A673 (cell line): ENCODE data around the gene ADAMTS14. TPM values are rescaled to one million over a fixed set of nuclear protein-coding genes. Genes with fewer than 3 reads are reported as not detected.

Source experiments
- BruUV-seq: library from RNA; stranded (reverse); fragments of 400-500 nt; replicated peaks from 2 replicates; lab custom pipeline; 2021; lab: Mats Ljungman, UMichigan
- CTCF ChIA-PET: fragments of 300-600 bp; sonication (Branson Sonifier 250); formaldehyde crosslinking; loops from one replicate; lab custom pipeline; 2022; ENCODE audit warnings: antibody characterized with exemption; lab: Charles Lee
- POLR2A ChIA-PET: fragments of 300-600 bp; sonication (Branson Sonifier 250); formaldehyde crosslinking; loops from one replicate; lab custom pipeline; 2022; ENCODE audit warnings: antibody characterized with exemption; ENCODE audit not compliant: low non-redundant PET; lab: Charles Lee
- DNase-seq: peaks from one replicate; pipeline ENCODE4 v3.0.0-alpha.2; 2015; ENCODE audit warnings: low spot score
- H3K27ac ChIP-seq: fragments of 200-600 bp; sonication (generic); 2 replicates; pipeline ENCODE4 v1.5.1; 2016; ENCODE audit warnings: mixed run types, low read depth, mild to moderate bottlenecking, mixed read lengths, antibody characterized with exemption, low read length; ENCODE audit not compliant: poor library complexity, severe bottlenecking
- H3K27me3 ChIP-seq: fragments of 200-600 bp; sonication (generic); replicated peaks from 2 replicates; pipeline ENCODE4 v1.6.1; 2017; ENCODE audit warnings: mixed run types, low read depth, mild to moderate bottlenecking, mixed read lengths, antibody characterized with exemption, low read length; ENCODE audit not compliant: insufficient read depth, poor library complexity
- H3K36me3 ChIP-seq: fragments of 200-600 bp; sonication (generic); 2 replicates; pipeline ENCODE4 v1.6.1; 2016; ENCODE audit warnings: mixed run types, mild to moderate bottlenecking, mixed read lengths, antibody characterized with exemption, low read length; ENCODE audit not compliant: insufficient read depth, poor library complexity, severe bottlenecking
- H3K4me1 ChIP-seq: fragments of 200-600 bp; sonication (generic); 2 replicates; pipeline ENCODE4 v1.6.1; 2017; ENCODE audit warnings: mixed run types, mild to moderate bottlenecking, mixed read lengths, antibody characterized with exemption, low read length; ENCODE audit not compliant: insufficient read depth, poor library complexity, severe bottlenecking
- H3K4me3 ChIP-seq: fragments of 200-600 bp; sonication (generic); 2 replicates; pipeline ENCODE4 v1.5.1; 2016; ENCODE audit warnings: low read depth, mixed run types, mild to moderate bottlenecking, mixed read lengths, low read length; ENCODE audit not compliant: poor library complexity, severe bottlenecking
- H3K9me3 ChIP-seq: fragments of 200-600 bp; sonication (generic); 2 replicates; pipeline ENCODE4 v1.6.1; 2016; ENCODE audit warnings: mixed run types, low read depth, mild to moderate bottlenecking, mixed read lengths, antibody characterized with exemption, low read length; ENCODE audit not compliant: poor library complexity, severe bottlenecking
- CTCF ChIP-seq: fragments of 300-800, 200-600 bp; sonication (generic); conservative IDR thresholded peaks from 2 replicates; pipeline ENCODE4 v1.5.1; 2017; ENCODE audit warnings: low read depth, mild to moderate bottlenecking, antibody characterized with exemption, low read length, moderate library complexity, mixed read lengths
- EZH2 ChIP-seq: fragments of 200-600 bp; sonication (generic); IDR thresholded peaks from 2 replicates; pipeline ENCODE4 v1.6.1; 2017; ENCODE audit warnings: borderline replicate concordance, low read depth, mild to moderate bottlenecking, mixed read lengths, antibody characterized with exemption, low read length; ENCODE audit not compliant: poor library complexity, severe bottlenecking
- intact Hi-C: fragments of 100-400 bp; cut with micrococcal nuclease; formaldehyde crosslinking; loops from one replicate; pipeline ENCODE4 v1.10.0; 2022; ENCODE audit not compliant: unreplicated experiment
- total RNA-seq: library from RNA; stranded (reverse); gene quantifications from 2 replicates; pipeline ENCODE4 v1.2.3, GENCODE V29; 2021

ADAMTS14 gene
- total RNA-seq, 1 experiment from 2014 or later, result 0.21 TPM

GRCh38 chr10:70743879-70744278, 71.6 kb downstream of the ADAMTS14 start:
- BruUV-seq, result no TSS peak
- no peaks in the 10 kb centered on the region for H3K9me3 ChIP-seq
- H3K4me3 ChIP-seq, result no peak overlapping the region
- intact Hi-C loops, result no loop called here
- no peak for TF ChIP-seq EZH2
- no peak for TF ChIP-seq CTCF
- H3K36me3 ChIP-seq, result no peaks in the 10 kb centered on the region
- no peak overlapping the region for H3K27ac ChIP-seq
- DNase-seq, result no peak
- ChIA-PET POLR2A (no interaction called here), CTCF (no interaction called here)
- H3K27me3 ChIP-seq, result no peaks in the 10 kb centered on the region
- H3K4me1 ChIP-seq, result no peaks in the 10 kb centered on the region

- no peaks in the 10 kb centered on the region for H3K4me1 ChIP-seq
- no peak overlapping the region for H3K4me3 ChIP-seq
- intact Hi-C loops, result no loop called here
- ChIA-PET POLR2A (no interaction called here), CTCF (interaction anchor here (0.6 kb wide), 1 partner anchor 286 kb away, joined by 3 read pairs; no protein-coding TSS in a partner anchor)
- no peak overlapping the region for H3K27ac ChIP-seq
- TF ChIP-seq EZH2, result no peak
- no peak for TF ChIP-seq CTCF
- no peaks in the 10 kb centered on the region for H3K36me3 ChIP-seq
- no peaks in the 10 kb centered on the region for H3K27me3 ChIP-seq
- no peaks in the 10 kb centered on the region for H3K9me3 ChIP-seq
- BruUV-seq, result no TSS peak
- DNase-seq, result no peak
These were observed 72.4 kb downstream of the ADAMTS14 start for GRCh38 chr10:70744617-70745143.

- no peaks in the 10 kb centered on the region for H3K9me3 ChIP-seq
- ChIA-PET POLR2A (no interaction called here), CTCF (no interaction called here)
- no TSS peak for BruUV-seq
- no peaks in the 10 kb centered on the region for H3K36me3 ChIP-seq
- no peak for TF ChIP-seq CTCF
- TF ChIP-seq EZH2, result no peak
- no peaks in the 10 kb centered on the region for H3K4me1 ChIP-seq
- DNase-seq, result no peak
- no peaks in the 10 kb centered on the region for H3K27me3 ChIP-seq
- no peak overlapping the region for H3K4me3 ChIP-seq
- H3K27ac ChIP-seq, result no peak overlapping the region
- intact Hi-C loops, result no loop called here
These were observed 73.2 kb downstream of the ADAMTS14 start for GRCh38 chr10:70745555-70745954.
